Mammary epithelial cell (primary cell): ENCODE data around the gene ADARB1.

Experiments used
- CTCF ChIP-seq, 2 donors: IDR thresholded peaks in 1 of 2; conservative IDR thresholded peaks in 1 of 2; 2 replicates each; pipeline ENCODE4 v1.5.1; 2011 to 2012; ENCODE audit warnings: inconsistent platforms in 2 of 2, low read length in 2 of 2, mild to moderate bottlenecking in 2 of 2, control low read depth in 1 of 2, low read depth in 1 of 2; ENCODE audit not compliant: insufficient read depth in 1 of 2; ENCODE audit errors: extremely low read depth in 1 of 2
- EZH2 ChIP-seq: IDR thresholded peaks from 2 replicates; pipeline ENCODE4 v1.6.1; 2012; ENCODE audit warnings: low read length, inconsistent platforms, borderline replicate concordance

DNA sequence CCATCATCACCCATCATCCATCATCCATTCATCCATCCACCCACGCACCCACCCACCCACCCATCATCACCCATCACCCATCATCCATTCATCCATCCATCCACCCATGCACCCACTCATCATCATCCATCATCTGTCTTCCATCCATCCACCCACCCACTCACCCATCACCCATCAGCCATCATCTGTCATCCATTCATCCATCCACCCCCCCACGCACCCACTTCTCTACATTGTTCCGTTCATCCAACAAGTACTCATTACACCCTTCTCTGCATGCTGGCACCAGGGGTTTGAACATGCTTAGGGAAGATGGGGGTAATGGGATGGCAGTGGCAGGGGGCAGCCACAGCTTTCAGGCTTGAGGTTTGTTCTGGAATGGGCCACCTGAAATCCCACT lies 82.1 kb downstream of the ADARB1 start:
- TF ChIP-seq CTCF (conservative IDR thresholded peaks at IDR 0.05 in 1 of 2, IDR thresholded peaks at IDR 0.05 in 1 of 2; ENCODE audit: extremely low read depth in 1 of 2, insufficient read depth in 1 of 2, low read depth in 1 of 2, low read length in 2 of 2) = no peak
- no peak for TF ChIP-seq EZH2
